PC-3 (cell line): ENCODE data around the gene NPNT. TPM values are rescaled to one million over a fixed set of nuclear protein-coding genes. Genes with fewer than 3 reads are reported as not detected.

Source experiments
- ATAC-seq: fragments of 200-7000 bp; cut with Tn5 transposase; 2 replicates; pipeline ENCODE4 v1.9.1; 2020; ENCODE audit warnings: mild to moderate bottlenecking, moderate library complexity
- BruUV-seq: library from RNA; stranded (reverse); fragments of 400-500 nt; replicated peaks from 2 replicates; lab custom pipeline; 2021; lab: Mats Ljungman, UMichigan
- CTCF ChIA-PET: fragments of 300-600 bp; sonication (Branson Sonifier 250); formaldehyde crosslinking; loops from one replicate; lab custom pipeline; 2022; ENCODE audit warnings: antibody characterized with exemption; lab: Charles Lee
- POLR2A ChIA-PET: fragments of 300-600 bp; sonication (Branson Sonifier 250); formaldehyde crosslinking; loops from one replicate; lab custom pipeline; 2022; ENCODE audit warnings: antibody characterized with exemption; ENCODE audit not compliant: unreplicated experiment; lab: Charles Lee
- DNase-seq: peaks from one replicate; pipeline ENCODE4 v3.0.0-alpha.2; 2015
- H2AFZ ChIP-seq: fragments of 300-600 bp; sonication (generic); 2 replicates; pipeline ENCODE4 v1.6.0; 2016; ENCODE audit warnings: antibody characterized with exemption, low read length
- H3F3A ChIP-seq: fragments of 300-600 bp; sonication (generic); one replicate; pipeline ENCODE4 v1.6.0; 2017; ENCODE audit warnings: antibody characterized with exemption, low read length, control low read depth, mild to moderate bottlenecking; ENCODE audit not compliant: unreplicated experiment
- H3K27ac ChIP-seq: fragments of 300-600 bp; sonication (generic); 2 replicates; pipeline ENCODE4 v1.5.1; 2016; ENCODE audit warnings: mild to moderate bottlenecking, low read length
- H3K27me3 ChIP-seq: fragments of 300-600 bp; sonication (generic); 2 replicates; pipeline ENCODE4 v1.6.1; 2016; ENCODE audit warnings: low read length, mixed read lengths
- H3K36me3 ChIP-seq: fragments of 300-600 bp; sonication (generic); 2 replicates; pipeline ENCODE4 v1.6.1; 2016; ENCODE audit warnings: low read depth, mixed run types, low read length, mixed read lengths
- H3K4me1 ChIP-seq: fragments of 300-600 bp; sonication (generic); 2 replicates; pipeline ENCODE4 v1.5.1; 2016; ENCODE audit warnings: low read length; ENCODE audit not compliant: insufficient read depth
- H3K4me2 ChIP-seq: fragments of 300-600 bp; sonication (generic); 2 replicates; pipeline ENCODE4 v1.6.0; 2016; ENCODE audit warnings: low read length
- H3K4me3 ChIP-seq: fragments of 300-600 bp; sonication (generic); 2 replicates; pipeline ENCODE4 v1.5.1; 2016; ENCODE audit warnings: mild to moderate bottlenecking, low read length, mixed read lengths
- H3K79me2 ChIP-seq: fragments of 300-600 bp; sonication (generic); 2 replicates; pipeline ENCODE4 v1.6.1; 2017; ENCODE audit warnings: low read length, mixed read lengths
- H3K9ac ChIP-seq: fragments of 300-600 bp; sonication (generic); 2 replicates; pipeline ENCODE4 v1.6.0; 2016; ENCODE audit warnings: mild to moderate bottlenecking, low read length
- H3K9me2 ChIP-seq: fragments of 300-600 bp; sonication (generic); replicated peaks from 2 replicates; pipeline ENCODE4 v1.6.1; 2016; ENCODE audit warnings: mixed run types, low read length, mixed read lengths
- H3K9me3 ChIP-seq: fragments of 300-600 bp; sonication (generic); 2 replicates; pipeline ENCODE4 v1.6.1; 2016; ENCODE audit warnings: low read length, mixed read lengths
- H4K20me1 ChIP-seq: fragments of 300-600 bp; sonication (generic); 2 replicates; pipeline ENCODE4 v1.6.1; 2016; ENCODE audit warnings: low read length, mixed read lengths
- EZH2 ChIP-seq: fragments of 300-600 bp; sonication (generic); IDR thresholded peaks from one replicate; pipeline ENCODE4 v1.6.1; 2017; ENCODE audit warnings: antibody characterized with exemption, mild to moderate bottlenecking, low read length; ENCODE audit not compliant: unreplicated experiment
- EZH2phosphoT487 ChIP-seq: fragments of 300-600 bp; sonication (generic); IDR thresholded peaks from 2 replicates; pipeline ENCODE4 v1.6.1; 2018; ENCODE audit warnings: mild to moderate bottlenecking, antibody characterized with exemption, low read length, borderline replicate concordance
- intact Hi-C: fragments of 100-400 bp; cut with micrococcal nuclease; formaldehyde crosslinking; loops from 2 replicates; pipeline ENCODE4 v1.9.0; 2023
- total RNA-seq: library from RNA; depleted of rRNA; stranded (reverse); fragments of >200 nt; gene quantifications from 2 replicates; pipeline ENCODE4 v1.2.3, GENCODE V29; 2014
- TF ChIP-seq, protein P1 (sequence below): fragments of 300-600 bp; sonication (generic); conservative IDR thresholded peaks from 2 replicates; pipeline ENCODE4 v1.5.1; 2017; ENCODE audit warnings: antibody characterized with exemption, low read depth, mild to moderate bottlenecking, low read length

Gene NPNT
- total RNA-seq, 1 experiment from 2014 or later, result 29.7 TPM

DNA sequence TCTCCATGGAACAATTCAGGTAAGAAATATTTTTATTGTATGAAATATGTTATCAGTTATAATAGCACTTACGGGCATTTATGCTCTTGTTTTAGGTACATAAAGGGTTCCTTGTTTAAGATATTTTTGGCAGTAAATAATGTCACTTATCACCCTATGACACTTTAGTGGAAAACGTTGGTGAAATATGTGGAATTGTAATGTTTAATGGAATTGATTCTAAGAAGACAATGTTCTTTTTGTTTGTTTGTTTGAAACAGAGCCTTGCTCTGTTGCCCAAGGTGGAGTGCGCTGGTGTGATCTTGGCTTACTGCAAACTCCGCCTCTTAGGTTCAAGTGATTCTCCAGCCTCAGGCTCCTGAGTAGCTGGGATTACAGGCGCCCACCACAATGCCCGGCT, 17.4 kb downstream of the NPNT start:
- no TSS peak for BruUV-seq
- Histone ChIP-seq H3F3A (peaks cover 5% of the 10 kb centered on the region), H3K27ac (no peak overlapping the region), H3K36me3 (no peaks in the 10 kb centered on the region), H3K4me2 (no peak overlapping the region), H4K20me1 (no peaks in the 10 kb centered on the region), H3K4me3 (no peak overlapping the region), H3K4me1 (peaks cover 38% of the 10 kb centered on the region), H3K27me3 (no peaks in the 10 kb centered on the region), H3K9ac (no peak overlapping the region), H2AFZ (no peak overlapping the region), H3K79me2 (no peaks in the 10 kb centered on the region), H3K9me3 (no peaks in the 10 kb centered on the region), H3K9me2 (no peaks in the 10 kb centered on the region)
- ChIA-PET CTCF (no interaction called here), POLR2A (no interaction called here)
- ATAC-seq (no peak), DNase-seq (no peak)
- intact Hi-C loops, result loop anchor here (10.0 kb wide), 1 partner anchor 152 kb away; no protein-coding TSS in a partner anchor
- TF ChIP-seq, protein P1, sequence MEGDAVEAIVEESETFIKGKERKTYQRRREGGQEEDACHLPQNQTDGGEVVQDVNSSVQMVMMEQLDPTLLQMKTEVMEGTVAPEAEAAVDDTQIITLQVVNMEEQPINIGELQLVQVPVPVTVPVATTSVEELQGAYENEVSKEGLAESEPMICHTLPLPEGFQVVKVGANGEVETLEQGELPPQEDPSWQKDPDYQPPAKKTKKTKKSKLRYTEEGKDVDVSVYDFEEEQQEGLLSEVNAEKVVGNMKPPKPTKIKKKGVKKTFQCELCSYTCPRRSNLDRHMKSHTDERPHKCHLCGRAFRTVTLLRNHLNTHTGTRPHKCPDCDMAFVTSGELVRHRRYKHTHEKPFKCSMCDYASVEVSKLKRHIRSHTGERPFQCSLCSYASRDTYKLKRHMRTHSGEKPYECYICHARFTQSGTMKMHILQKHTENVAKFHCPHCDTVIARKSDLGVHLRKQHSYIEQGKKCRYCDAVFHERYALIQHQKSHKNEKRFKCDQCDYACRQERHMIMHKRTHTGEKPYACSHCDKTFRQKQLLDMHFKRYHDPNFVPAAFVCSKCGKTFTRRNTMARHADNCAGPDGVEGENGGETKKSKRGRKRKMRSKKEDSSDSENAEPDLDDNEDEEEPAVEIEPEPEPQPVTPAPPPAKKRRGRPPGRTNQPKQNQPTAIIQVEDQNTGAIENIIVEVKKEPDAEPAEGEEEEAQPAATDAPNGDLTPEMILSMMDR, result no peak
- TF ChIP-seq EZH2, result no peak
- no peak for TF ChIP-seq EZH2phosphoT487

DNA sequence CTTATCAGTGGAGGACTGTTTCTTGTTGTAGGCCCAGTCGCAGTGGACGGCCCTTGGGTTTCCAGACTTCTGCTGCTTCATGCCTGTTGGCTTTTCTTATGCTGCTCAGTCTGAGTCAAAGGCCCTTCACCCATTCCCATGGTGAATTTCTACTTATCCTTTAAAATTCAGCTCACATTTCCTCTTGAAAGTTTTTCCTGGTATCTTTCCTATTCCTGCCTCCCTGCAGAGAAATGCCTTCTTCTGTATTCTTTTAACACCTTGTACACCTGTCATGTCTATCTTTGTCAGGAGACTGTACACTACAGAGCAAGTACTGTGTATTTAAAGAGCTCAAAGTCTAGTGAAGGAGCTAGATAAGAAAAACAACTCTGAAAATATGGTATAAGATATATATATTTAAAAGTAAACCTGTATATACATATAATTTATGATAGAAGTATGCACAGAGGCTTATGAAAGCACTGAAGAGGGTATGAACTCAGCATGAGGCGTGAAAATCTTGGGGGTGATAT, 22.0 kb downstream of the NPNT start:
- TF ChIP-seq EZH2, result no peak
- TF ChIP-seq, protein P1, result no peak
- no peak for TF ChIP-seq EZH2phosphoT487
- no peaks in the 10 kb centered on the region for H3K9me3 ChIP-seq
- H3K9ac ChIP-seq, result no peak overlapping the region
- intact Hi-C loops, result loop anchor here (10.0 kb wide), 1 partner anchor 148 kb away; no protein-coding TSS in a partner anchor
- no peak overlapping the region for H3K4me2 ChIP-seq
- no peaks in the 10 kb centered on the region for H3K36me3 ChIP-seq
- peaks cover 12% of the 10 kb centered on the region; the same call in 1 of the 2 replicates for H3K4me1 ChIP-seq
- no peak overlapping the region for H2AFZ ChIP-seq
- ATAC-seq (no peak), DNase-seq (no peak)
- POLR2A ChIA-PET, result no interaction called here
- H3K27ac ChIP-seq, result no peak overlapping the region
- no peak overlapping the region for H3K4me3 ChIP-seq
- H3K27me3 ChIP-seq, result no peaks in the 10 kb centered on the region
- CTCF ChIA-PET, result no interaction called here
- no peaks in the 10 kb centered on the region for H3K9me2 ChIP-seq
- H3F3A ChIP-seq, result no peaks in the 10 kb centered on the region
- no peaks in the 10 kb centered on the region for H4K20me1 ChIP-seq
- H3K79me2 ChIP-seq, result no peaks in the 10 kb centered on the region
- no TSS peak for BruUV-seq

DNA sequence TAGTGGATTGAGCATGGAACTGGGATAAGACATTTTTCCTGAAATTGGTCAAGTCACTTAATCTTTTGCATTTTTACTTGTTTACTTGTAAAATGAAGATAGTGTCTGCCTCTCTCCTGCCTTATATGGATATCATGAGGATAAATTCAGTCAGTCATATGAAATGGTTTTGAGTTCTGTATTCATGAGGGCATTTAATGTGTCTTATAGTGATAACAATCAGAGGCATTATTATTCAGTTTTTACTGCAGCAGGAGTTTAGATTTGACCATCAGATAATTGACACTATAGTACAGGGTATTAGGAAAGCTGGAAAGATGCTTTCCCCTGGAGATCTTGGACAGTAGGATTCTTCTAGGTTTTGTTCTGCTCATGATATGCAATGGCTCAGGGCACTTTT, 26.0 kb downstream of the NPNT start:
- intact Hi-C loops, result no loop called here
- no peak overlapping the region for H2AFZ ChIP-seq

More for the DNA sequence above, 26.0 kb downstream of the NPNT start:
- no TSS peak for BruUV-seq
- Histone ChIP-seq H3K27ac (no peak overlapping the region), H3K4me1 (0 out of 2 replicates have a peak, but pooled peaks cover under 1% of the 10 kb centered on the region), H3K9me2 (no peaks in the 10 kb centered on the region), H3K36me3 (no peaks in the 10 kb centered on the region), H4K20me1 (no peaks in the 10 kb centered on the region), H3K27me3 (no peaks in the 10 kb centered on the region), H3K4me2 (no peak overlapping the region), H3K4me3 (no peak overlapping the region), H3K9ac (no peak overlapping the region), H3K9me3 (no peaks in the 10 kb centered on the region), H3F3A (no peaks in the 10 kb centered on the region), H3K79me2 (no peaks in the 10 kb centered on the region)
- ChIA-PET CTCF (no interaction called here), POLR2A (no interaction called here)
- TF ChIP-seq EZH2phosphoT487 (no peak), EZH2 (no peak)
- TF ChIP-seq, protein P1, result no peak
- DNase-seq (no peak), ATAC-seq (no peak)
